HK-2 (cell line): Measurements from ENCODE around the gene GRIN1.

Experiments
- DNase-seq: peaks from one replicate; pipeline ENCODE4 v3.0.0-alpha.2; 2018; ENCODE audit not compliant: unreplicated experiment

The GRIN1 gene

DNA sequence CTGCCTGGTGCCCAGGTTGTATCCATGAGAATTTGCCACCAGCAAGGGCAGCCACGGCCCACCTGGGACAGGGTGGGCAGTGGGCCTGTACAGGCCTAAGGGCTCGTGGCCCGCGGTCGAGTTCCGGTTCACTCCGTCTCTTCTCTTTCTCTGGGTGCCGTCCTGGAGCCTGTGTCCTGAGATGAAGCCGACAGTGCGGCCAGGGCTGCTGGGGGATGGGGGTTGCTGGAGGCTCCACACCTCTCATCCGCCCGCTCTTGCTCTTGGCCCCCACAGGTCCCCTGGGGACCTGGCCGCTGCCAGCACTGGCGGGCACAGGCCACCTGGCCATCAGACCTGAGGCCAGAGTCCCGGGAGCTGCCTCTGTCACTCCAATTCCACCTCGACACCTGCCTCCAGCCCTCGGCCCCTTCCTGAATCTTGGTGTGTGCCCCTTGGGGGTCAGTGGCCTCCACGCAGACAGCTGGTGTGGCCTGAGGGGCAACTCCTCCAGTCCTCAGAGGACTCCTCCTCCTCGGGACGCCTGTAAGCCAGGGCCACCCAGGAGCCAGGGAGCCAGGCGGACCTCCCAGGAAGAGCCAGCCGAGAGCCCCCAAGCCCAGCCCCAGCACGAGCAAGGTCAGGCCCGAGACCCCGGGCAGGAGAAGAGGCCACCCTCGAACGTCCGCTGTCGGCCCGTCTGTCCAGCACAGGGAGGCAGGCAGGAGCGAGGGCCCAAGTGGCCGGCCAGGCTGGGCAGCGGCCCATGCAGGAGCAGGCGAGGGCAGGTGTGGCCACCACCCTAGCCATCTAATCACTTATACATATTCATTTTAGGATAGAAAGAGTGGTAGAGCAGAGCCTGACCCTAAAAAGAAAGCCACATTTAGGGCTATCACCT is 25.7 kb downstream of the GRIN1 start:
- no peak for DNase-seq

DNA sequence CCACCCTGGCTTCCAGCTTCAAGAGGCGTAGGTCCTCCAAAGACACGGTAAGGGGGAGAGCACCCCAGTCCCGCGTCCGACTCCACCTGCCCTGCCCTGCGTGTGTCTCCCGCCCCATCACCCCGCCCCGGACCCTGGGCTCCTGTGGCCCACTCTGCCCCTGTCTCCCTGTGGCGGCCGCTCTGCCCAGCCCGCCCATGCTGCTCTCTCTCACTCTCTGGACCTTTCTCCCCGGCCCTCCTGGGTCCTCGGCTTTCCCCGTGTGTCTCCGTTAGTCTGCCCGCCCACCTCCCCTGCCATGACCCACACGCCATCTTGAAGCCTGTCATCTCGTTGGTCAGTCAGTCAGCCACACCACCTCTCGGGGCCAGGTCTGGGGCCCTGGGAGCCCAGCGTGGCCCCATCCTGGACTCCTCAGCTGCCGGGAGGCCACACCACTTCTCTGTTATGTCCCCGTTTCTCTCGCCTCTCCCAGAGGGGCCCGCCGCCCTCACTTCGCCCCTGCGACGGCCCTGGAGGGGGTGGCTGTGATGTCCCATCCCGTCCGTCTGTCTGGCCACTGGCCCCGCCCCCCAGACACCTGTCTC is 26.4 kb downstream of the GRIN1 start:
- no peak for DNase-seq

GRCh38 chr9:137166380-137167229 is 27.7 kb downstream of the GRIN1 start:
- DNase-seq: no peak

DNA sequence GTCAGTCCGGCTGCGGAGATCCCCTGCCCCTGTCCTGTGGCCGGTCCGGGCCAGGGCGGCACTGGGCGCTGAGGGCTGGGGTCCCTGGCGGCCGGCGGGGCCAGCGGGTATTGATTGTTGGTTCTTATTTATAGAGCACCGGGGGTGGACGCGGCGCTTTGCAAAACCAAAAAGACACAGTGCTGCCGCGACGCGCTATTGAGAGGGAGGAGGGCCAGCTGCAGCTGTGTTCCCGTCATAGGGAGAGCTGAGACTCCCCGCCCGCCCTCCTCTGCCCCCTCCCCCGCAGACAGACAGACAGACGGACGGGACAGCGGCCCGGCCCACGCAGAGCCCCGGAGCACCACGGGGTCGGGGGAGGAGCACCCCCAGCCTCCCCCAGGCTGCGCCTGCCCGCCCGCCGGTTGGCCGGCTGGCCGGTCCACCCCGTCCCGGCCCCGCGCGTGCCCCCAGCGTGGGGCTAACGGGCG is 28.4 kb downstream of the GRIN1 start:
- DNase-seq: no peak

DNA sequence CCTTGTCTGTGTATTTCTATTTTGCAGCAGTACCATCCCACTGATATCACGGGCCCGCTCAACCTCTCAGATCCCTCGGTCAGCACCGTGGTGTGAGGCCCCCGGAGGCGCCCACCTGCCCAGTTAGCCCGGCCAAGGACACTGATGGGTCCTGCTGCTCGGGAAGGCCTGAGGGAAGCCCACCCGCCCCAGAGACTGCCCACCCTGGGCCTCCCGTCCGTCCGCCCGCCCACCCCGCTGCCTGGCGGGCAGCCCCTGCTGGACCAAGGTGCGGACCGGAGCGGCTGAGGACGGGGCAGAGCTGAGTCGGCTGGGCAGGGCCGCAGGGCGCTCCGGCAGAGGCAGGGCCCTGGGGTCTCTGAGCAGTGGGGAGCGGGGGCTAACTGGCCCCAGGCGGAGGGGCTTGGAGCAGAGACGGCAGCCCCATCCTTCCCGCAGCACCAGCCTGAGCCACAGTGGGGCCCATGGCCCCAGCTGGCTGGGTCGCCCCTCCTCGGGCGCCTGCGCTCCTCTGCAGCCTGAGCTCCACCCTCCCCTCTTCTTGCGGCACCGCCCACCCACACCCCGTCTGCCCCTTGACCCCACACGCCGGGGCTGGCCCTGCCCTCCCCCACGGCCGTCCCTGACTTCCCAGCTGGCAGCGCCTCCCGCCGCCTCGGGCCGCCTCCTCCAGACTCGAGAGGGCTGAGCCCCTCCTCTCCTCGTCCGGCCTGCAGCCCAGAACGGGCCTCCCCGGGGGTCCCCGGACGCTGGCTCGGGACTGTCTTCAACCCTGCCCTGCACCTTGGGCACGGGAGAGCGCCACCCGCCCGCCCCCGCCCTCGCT is 29.0 kb downstream of the GRIN1 start:
- DNase-seq: peak; percentile 33

DNA sequence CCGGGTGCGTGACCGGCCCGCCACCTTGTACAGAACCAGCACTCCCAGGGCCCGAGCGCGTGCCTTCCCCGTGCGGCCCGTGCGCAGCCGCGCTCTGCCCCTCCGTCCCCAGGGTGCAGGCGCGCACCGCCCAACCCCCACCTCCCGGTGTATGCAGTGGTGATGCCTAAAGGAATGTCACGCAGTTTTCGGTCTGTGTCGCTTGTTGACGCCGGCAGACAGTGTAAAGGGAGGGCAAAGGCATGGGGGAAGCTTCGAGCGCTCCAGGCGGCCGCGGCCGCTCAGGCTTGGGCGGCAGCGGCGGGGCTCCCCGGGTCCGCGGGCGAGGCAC is 29.6 kb downstream of the GRIN1 start:
- DNase-seq: peak; percentile 22

DNA sequence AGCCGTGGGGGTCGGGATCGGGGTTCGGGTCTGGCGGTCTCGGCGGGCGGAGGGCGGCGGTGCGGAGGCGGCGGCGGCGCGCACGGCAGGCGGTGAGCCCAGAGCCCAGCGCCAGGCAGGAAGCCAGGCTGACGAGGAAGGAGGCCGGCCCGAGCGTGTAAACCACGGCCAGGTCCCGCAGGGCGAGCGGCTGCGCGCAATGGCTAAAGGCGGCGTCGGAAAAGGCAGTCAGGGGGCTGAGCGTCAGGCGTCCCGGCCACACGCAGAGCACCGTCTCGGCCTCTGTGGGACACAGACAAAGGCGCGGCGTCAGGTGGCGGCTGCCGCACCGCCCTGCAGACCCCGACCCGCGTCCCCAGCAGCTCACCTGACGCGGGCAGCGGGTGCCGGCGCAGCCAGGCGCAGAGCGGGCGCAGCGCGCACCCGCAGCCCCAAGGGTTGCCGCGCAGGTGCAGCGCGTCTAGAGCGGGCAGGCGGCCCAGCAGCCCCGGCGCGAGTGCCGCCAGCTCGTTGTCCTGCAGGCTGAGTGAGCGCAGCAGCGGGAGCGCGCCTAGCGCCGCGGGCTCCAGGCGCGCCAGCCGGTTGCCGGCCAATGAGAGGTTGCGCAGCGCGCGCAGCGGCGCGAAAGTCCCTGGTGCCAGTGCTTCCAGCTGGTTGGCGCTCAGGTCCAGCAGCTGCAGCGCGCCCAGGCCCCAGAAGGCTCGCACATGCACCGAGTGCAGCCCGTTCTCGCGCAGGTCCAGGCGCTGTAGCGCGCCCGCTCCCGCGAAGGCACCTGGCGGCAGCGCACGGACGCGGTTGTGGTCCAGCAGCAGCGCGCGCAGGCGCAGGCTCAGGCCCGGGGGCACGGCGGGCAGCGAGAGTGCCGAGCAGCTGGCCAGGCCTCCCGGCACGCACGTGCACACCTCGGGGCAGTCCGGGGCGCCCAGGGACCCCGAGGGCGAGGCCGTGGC is 30.2 kb downstream of the GRIN1 start:
- peak; percentile 46 for DNase-seq

DNA sequence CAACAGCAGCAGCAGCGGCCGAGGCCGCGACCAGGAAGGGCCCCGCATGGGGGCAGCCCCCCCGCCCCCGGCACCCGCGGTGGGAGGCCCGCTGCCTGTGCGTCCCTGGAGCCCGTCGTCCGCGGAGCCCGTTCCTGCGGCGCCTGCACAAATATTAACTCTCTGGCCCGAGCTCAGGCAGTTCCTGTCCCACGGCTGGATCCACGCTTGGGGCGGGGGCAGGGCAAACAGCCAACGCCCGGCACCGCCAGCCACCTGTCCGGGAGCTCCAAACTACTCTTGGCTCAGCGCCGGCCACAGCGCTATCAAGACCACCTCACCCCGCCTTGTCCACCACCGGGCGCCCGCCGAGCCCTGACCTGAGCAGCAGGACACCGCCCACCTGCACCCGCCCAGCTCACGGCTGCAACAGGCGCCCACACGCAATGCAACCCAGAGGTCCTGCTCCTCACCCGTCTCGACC is 31.0 kb downstream of the GRIN1 start, which contains the start of gene LRRC26:
LRRC26 (minus strand) TSS at position 156 of the 463 bp plus-strand sequence; CDS start at position 48, 108 bp downstream.
- no peak for DNase-seq

GRCh38 chr9:137170486-137171148 is 31.7 kb downstream of the GRIN1 start:
- DNase-seq: no peak

DNA sequence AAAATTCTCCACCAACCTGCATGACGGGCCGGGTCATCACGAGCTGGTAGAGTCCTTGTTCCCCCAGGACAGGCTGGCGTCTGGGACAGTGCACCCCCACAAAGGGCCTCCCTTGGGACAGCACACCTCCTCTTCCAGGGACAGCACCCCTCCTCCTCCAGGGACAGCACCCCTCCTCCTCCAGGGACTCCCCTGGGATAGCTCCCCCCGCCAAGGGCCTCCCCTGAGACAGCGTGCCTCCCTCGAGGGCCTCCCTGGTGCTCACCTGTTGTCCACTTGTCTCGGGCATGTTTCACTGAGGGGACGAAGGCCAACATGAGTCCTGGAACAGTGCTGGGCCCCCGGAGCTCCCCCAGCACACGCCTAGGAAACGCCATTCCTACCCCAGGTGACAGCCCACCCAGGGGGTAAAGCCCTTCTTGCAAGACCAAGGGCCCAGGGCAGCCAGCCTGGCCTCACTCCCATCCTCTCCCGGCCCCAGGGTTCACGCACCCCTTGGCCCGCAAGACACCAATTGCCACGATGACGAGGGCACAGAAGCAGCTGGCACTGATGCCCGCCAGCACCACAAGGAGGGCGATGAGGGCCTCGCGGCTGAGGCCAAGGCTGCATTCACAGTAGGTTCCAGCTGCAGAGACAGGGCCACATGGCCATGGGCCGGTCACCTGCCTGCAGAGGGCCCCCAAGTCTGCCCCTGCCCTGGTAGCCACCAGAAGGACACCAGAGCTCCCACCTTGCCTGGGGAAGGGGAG is 32.4 kb downstream of the GRIN1 start:
- DNase-seq: no peak

- DNase-seq: no peak
Observed at GRCh38 chr9:137172901-137173795, 34.2 kb downstream of the GRIN1 start.

DNA sequence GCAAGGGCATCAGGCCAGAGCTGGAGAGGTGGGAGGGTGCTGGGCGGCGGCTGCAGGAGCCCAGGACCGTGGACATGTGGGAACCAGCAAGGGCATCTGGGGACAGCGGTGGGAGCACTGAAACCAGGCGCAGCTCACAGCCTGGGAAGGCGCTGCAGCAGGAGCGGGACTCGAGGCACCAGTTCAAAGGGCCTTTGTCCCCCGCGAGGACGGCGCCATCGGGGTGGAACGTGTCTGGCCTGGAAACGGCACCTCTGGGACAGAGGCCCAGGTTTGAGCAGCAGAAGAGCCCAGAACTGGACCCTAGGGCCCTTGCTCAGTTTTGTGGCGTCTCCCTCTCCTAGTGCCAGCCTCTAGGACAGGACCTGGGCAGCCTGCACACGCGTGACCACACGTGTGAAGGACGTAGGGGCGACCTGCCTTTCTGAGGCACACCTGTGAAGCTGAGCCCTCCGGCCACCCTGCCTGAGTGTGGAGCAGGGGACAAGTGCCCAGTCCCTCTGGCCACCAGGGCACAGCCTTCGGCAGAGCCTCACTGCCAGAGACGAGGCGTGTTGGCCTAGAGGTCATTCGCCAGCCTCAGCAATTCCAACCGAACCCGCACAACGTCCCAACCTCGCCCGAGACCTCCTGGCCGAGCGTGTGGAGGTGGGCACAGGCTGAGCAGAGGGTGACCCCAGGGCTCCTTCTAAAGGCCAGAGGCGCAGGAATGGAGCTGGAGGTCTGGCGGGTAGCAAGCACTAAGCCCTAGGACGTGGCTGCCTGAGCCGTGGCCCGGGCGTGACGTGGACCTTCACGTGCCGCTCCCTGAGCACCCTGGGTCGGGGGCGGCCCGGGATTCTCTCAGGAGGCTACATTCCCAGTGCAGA is 35.1 kb downstream of the GRIN1 start:
- DNase-seq: no peak

- DNase-seq: no peak
Observed at GRCh38 chr9:137174722-137175293, 35.9 kb downstream of the GRIN1 start.

GRCh38 chr9:137175345-137175961 is 36.5 kb downstream of the GRIN1 start:
- DNase-seq: no peak

GRCh38 chr9:137176302-137177182 is 37.6 kb downstream of the GRIN1 start:
- no peak for DNase-seq
